ENCODE data around the gene KRTAP29-1.

KRTAP29-1 gene

DNA sequence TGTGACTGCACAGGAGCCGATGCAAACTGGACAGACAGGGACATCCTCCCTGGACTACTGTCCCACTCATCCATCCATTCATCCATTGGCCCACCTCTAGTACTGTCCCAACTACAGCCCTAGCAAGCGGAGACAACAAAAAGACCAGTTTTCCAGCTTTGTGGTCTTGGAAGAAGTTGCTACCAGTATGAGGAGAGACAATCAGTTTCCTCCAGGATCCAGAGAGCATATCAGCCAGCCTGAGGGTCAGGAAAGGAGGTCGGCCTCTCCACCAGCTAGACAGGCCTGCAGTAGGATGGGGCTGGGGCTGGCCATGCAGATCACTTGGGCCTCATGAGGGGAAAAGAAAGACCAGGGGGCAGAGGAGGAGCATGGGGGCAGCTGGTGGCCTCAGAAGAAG, 31.2 kb upstream of the KRTAP29-1 start:
- FAIRE-seq (no peak), DNase-seq (ENCODE audit: insufficient read length, low spot score) (no peak)
- TF ChIP-seq, protein P1, sequence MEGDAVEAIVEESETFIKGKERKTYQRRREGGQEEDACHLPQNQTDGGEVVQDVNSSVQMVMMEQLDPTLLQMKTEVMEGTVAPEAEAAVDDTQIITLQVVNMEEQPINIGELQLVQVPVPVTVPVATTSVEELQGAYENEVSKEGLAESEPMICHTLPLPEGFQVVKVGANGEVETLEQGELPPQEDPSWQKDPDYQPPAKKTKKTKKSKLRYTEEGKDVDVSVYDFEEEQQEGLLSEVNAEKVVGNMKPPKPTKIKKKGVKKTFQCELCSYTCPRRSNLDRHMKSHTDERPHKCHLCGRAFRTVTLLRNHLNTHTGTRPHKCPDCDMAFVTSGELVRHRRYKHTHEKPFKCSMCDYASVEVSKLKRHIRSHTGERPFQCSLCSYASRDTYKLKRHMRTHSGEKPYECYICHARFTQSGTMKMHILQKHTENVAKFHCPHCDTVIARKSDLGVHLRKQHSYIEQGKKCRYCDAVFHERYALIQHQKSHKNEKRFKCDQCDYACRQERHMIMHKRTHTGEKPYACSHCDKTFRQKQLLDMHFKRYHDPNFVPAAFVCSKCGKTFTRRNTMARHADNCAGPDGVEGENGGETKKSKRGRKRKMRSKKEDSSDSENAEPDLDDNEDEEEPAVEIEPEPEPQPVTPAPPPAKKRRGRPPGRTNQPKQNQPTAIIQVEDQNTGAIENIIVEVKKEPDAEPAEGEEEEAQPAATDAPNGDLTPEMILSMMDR (IDR thresholded peaks at IDR 0.05; ENCODE audit: insufficient read depth, missing control alignments) = no peak

DNA sequence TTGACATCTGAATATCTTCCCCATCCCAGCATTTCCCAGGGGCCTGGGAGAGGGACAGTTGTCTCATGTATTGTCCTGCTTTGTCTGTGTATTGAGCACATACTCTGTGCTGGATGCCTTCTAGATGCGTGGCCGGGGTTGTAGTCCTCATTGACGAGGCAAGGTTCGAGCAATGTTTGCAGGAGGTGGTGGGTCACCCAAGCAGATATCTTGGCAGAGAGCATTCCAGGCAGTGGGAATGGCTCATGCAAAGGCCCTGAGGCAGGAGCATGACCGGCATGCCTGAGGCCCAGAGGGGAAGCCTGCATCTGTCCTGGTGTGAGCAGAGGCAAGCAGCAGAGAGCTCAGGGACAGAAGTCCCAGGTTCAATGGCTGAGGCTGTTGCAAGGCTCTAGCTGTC, 30.4 kb upstream of the KRTAP29-1 start:
- FAIRE-seq = no peak
- DNase-seq (ENCODE audit: insufficient read length, low spot score) = no peak
- TF ChIP-seq, protein P1 (IDR thresholded peaks at IDR 0.05; ENCODE audit: insufficient read depth, missing control alignments) = no peak

DNA sequence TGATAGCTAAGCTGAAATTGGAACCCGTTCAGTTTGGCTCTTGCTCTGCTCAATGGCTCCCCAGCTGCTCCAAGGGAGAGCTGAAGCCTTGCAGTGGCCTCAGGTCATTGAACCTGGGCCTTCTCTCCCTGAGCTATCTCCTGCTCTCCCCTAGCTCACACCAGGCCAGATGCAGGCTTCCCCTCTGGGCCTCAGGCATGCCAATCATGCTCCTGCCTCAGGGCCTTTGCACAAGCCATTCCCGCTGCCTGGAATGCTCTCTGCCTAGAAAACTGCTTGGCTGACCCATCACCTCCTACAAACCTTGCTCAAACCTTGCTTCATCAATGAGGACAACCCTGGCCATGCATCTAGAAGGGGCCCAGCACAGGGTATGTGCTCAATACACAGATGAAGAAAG, 29.6 kb upstream of the KRTAP29-1 start:
- DNase-seq (ENCODE audit: insufficient read length, low spot score) = no peak
- TF ChIP-seq, protein P1 (IDR thresholded peaks at IDR 0.05; ENCODE audit: insufficient read depth, missing control alignments) = no peak
- FAIRE-seq = no peak

DNA sequence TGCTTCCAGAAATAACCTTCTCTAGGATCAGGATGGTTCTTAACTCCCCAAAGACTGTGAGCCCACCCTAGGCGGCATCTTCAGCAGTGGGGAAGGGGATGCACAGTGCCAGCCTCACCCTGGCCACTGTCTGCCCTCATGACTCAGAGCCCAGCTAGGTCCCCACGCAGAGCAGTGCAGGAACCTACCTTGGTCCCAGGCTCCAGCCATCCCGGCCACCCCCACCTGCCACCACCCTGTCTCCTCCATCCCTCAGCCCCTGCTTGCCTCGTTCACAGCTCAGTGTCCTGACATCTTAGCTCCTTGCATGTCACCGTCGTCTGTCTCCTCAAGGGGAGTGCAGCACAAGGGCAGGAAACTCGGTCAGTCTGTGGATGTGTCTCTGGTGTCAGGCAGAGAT, 29.0 kb upstream of the KRTAP29-1 start:
- TF ChIP-seq, protein P1 (IDR thresholded peaks at IDR 0.05; ENCODE audit: insufficient read depth, missing control alignments) = no peak
- DNase-seq (ENCODE audit: insufficient read length, low spot score) (no peak), FAIRE-seq (no peak)

DNA sequence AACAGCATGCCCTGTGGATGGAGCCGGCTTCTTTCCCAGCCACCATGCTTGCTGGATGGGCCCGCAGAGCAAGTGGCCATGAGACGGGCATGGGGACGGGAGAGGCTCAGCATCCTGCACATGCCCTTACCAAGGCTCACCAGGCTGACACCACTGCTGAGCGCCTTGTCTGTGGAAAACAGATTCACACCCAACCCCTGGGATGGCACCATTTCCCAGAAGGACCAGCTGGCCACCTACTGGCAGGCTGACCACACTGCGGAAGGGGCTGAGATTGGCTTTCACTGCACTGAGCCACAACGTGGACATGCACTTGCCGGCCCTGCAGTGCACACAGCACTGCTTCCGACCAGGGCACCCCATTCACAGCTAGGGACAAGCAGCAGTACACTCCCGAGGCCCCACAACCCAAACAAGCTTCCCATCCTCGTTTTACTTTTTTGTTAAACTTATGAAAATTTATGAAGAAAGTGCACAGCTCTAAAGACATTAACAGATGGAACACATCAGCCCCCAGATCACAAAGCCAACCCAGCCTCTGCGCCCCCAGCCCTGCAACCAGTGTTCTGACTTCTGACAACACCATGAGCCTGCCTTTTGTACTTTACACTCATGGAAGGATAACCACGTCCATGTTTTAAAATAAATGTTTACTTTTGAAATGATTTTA, 26.8 kb upstream of the KRTAP29-1 start:
- no peak for FAIRE-seq
- TF ChIP-seq, protein P1 (IDR thresholded peaks at IDR 0.05; ENCODE audit: insufficient read depth, missing control alignments) = peak; percentile 52
- no peak for DNase-seq (ENCODE audit: insufficient read length, low spot score)

DNA sequence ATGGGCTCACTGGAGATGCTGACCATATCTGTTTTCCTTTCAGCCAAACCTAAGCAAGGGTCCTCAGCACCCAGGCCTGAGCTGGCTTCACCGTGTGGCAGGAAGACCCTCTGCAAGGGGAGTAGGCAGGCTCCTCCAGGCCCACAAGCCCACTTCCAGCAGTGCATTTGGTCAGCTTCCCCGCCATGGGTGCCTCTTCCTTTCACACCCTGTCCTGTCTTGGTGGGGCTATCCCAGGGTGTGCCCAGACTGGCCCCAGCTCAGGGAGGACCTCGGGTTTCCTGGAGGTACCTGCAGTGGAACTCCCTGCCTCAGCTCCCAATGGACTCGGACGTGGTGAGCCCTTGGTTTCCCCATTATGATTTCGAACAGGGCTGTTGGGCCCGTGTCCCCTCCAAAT, 25.6 kb upstream of the KRTAP29-1 start:
- DNase-seq (ENCODE audit: insufficient read length, low spot score) (no peak), FAIRE-seq (no peak)
- TF ChIP-seq, protein P1 (IDR thresholded peaks at IDR 0.05; ENCODE audit: insufficient read depth, missing control alignments) = no peak

DNA sequence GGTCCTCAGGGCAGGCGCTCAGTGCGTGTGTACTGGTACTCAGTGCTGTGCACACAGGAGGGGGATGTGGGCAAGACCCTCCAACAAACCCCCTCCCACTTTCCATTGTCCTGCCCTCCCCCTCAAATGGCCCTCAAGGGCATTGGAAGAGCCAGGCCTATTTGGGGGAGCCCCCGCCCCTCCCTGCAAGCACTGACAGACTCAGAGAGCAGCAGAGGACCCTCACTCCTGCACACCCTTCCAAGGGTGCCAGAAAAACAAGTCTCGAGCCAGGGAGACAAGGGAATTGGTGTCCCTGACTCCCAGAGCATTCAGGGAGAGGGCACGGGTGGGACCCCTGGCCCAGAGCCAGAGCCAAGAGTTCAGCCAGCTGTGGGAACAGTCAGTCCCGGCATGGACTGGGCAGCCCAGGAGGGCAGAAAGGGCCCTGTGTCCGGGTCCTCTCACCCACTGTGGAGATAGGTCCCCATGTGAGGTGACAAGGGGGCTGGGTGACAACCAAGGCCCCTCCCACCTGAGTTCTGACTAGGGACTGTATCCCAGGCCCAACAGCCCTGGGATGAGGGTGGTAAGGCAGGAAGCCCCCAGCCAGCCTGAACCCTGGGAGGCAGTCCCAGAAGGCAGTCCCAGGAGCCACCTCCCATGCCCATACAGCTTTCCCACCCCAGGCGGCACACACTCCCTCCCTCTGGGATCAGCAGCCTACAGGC, 24.9 kb upstream of the KRTAP29-1 start:
- TF ChIP-seq, protein P1 (IDR thresholded peaks at IDR 0.05; ENCODE audit: insufficient read depth, missing control alignments) = no peak
- FAIRE-seq (no peak), DNase-seq (ENCODE audit: insufficient read length, low spot score) (no peak)

Measured in D721Med (cell line).